CD4-positive, alpha-beta T cell treated with Interleukin-21 for 1 hour (primary cell): ENCODE data around the gene GGN.
"Not testable (repeated sequence)": the region's sequence is repeated elsewhere in the genome, so short reads cannot be mapped to it uniquely, and the experiment has no call there.

Source experiments
- DNase-seq: peaks from one replicate; pipeline ENCODE4 v3.0.0-alpha.2; 2020

The GGN gene, protein sequence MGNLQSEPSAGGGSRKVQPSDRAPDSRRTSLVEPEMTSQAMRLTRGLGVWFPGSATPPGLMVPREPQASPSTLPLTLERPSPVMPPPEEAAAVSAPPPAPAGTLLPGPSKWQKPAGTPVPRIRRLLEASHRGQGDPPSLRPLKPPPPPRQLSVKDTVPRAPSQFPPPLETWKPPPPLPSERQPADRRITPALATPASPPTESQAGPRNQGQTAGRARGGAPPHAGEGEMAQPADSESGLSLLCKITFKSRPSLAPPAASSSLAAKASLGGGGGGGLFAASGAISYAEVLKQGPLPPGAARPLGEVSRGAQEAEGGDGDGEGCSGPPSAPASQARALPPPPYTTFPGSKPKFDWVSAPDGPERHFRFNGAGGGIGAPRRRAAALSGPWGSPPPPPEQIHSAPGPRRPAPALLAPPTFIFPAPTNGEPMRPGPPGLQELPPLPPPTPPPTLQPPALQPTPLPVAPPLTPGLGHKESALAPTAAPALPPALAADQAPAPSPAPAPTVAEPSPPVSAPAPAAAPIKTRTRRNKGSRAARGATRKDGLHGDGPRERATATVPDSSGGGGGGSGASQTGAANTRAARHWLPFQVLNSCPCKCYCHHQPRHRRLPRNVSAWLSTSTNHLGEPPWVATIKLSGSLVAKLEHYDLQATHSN

GRCh38 chr19:38387550-38388348 is at the start of gene GGN:
GGN (minus strand) TSS chr19:38388034; CDS start chr19:38387261, 773 bp downstream.
- DNase-seq = peak; percentile 88

GRCh38 chr19:38437295-38437694 is 49.5 kb upstream of the GGN start:
- no peak for DNase-seq

- DNase-seq = no peak
Measured at GRCh38 chr19:38434549-38435051, 46.8 kb upstream of the GGN start.

GRCh38 chr19:38433268-38433733 is 45.5 kb upstream of the GGN start, which contains the start of gene RYR1:
RYR1 (plus strand) TSS chr19:38433691; CDS start chr19:38433830, 139 bp downstream.
- peak; percentile 45 for DNase-seq

DNA sequence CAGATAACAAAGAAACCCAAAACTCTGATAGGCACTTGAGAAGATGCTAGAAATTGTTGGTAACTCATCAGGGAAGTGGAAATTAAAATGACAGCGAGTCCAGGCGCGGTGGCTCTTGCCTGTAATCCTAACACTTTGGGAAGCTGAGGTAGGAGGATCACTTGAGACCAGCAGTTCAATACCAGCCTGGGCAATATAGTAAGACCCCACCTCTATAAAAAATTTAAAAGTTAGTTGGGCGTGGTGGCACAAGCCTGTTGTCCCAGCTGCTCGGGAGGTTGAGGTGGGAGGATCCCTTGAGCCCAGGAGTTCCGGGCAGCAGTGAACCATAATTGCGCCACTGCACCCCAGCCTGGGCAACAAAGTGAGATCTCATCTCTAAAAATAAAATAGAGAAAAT is 43.1 kb upstream of the GGN start:
- DNase-seq = no peak

DNA sequence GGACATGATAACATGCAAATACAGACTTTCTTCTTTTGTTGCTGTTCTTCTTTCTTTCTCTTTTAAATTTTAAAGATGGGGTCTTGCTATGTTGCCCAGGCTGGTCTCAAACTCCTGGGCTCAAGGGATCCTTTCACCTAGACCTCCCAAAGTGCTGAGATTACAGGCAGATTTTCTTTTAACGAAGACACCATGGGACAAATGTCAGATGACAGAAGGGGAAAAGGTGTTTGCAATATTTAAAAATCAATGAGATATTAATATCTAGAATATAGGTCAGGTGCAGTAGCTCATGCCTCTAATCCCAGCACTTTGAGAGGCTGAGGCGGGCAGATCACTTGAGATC is 42.0 kb upstream of the GGN start:
- DNase-seq = no peak

GRCh38 chr19:38429055-38429810 is 41.4 kb upstream of the GGN start:
- no peak for DNase-seq

- peak; percentile 42 for DNase-seq
Measured at GRCh38 chr19:38427035-38427677, 39.3 kb upstream of the GGN start.

DNA sequence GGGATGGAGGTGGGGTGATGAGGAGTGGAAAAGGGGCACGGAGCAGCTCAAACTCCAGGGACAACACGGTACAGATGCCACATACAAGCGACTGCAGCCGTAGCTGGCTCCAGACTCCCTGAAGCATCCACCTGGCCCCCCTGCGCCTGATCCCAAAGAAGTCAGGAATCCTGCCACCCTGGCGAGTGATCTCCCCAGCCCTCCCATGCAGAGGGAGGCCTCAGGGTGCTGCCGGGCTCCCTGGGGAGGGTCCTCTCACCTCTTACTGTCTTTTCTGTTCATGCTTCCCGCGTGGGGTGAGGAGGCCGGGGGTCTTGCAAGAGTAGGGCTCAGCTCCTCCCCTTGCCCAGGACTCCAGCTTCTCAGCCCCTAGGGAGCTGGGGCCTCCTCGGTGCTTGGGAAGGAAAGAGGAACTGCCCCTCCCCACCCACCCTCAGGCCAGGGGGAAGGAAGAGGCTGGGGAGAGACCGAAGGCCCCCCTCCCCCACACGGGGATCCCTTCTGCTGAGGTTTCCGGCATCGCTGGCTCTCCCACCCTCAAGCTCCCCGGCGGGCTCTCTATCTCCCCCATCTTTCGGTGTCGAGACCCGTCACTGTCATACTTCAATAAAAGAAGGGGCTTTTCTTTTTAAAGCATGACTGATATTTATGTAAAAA is 38.1 kb upstream of the GGN start, which contains the start of gene RASGRP4:
Gene RASGRP4, minus strand, starts transcription at position 410 of the 657 bp plus-strand sequence. Its CDS starts 128 bp downstream, at position 282.
- peak; percentile 41 for DNase-seq

DNA sequence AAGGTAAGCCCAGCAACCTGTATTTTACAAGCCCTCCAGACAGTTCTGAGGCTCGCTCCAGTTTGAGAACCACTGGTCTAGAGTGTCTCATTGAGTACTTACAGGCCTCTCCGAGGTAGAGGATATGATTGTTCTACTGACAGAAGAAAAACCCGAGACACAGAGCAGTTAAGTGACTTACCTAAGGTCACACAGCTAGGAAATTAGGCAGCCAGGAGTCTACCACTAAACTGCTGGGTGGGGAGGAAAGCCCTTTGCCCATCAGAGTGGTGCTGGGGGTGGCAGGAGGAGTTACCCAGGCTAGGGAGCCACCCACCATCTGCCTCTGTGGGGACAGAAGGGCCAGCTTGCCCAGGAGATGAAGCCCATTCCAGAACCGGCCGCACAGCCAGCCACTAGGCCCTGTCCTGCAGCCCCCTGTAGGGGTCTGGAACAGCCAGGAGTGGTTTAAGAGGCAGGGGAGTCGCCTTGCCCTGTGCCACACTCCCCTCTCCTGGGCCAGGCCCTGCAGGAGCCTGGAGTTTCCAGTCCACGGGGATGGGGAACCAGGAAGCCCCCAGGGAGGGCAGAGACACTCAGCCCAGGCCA is 37.5 kb upstream of the GGN start:
- DNase-seq = no peak

GRCh38 chr19:38424272-38424671 is 36.4 kb upstream of the GGN start:
- no peak for DNase-seq

GRCh38 chr19:38422438-38422837 is 34.6 kb upstream of the GGN start:
- no peak for DNase-seq

DNA sequence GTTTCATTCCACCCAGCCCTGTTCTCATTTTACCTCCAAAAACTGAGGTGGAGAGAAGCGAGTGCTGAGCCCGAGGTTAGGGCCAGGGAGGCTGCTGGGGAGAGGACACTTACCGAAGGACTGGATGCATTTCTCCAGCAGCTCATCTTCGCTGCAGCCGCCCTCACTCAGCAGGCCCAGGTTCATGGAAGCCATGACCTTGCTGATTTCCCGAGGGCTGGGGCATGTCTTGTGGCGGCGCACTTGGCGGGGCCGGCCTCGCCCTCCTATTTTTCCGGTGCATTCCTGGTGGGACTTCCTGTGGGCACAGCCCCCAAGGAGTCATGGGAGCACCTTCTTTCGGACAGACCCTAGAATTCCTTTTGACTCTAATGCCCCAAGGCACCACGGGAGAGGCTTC is 34.0 kb upstream of the GGN start:
- DNase-seq = no peak

DNA sequence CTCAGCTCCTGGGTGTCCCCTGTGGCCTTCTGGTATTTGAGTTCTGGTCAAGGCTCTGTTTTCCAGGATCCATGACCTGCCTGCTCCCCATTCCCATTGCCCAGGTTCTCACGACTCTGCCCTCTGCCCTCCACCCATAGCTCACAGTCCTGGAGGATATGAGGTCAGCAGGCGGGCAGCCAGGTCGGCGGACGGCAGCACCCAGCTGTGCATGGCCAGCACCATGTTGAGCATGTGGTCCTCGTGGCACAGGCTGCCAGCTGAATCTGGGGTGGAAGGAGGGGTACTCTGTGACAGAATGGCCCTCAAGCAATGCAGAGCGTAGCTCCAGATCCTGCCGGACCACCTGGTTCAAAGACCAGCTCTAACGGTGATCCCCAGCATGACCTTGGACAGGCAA is 33.1 kb upstream of the GGN start:
- DNase-seq = no peak

DNA sequence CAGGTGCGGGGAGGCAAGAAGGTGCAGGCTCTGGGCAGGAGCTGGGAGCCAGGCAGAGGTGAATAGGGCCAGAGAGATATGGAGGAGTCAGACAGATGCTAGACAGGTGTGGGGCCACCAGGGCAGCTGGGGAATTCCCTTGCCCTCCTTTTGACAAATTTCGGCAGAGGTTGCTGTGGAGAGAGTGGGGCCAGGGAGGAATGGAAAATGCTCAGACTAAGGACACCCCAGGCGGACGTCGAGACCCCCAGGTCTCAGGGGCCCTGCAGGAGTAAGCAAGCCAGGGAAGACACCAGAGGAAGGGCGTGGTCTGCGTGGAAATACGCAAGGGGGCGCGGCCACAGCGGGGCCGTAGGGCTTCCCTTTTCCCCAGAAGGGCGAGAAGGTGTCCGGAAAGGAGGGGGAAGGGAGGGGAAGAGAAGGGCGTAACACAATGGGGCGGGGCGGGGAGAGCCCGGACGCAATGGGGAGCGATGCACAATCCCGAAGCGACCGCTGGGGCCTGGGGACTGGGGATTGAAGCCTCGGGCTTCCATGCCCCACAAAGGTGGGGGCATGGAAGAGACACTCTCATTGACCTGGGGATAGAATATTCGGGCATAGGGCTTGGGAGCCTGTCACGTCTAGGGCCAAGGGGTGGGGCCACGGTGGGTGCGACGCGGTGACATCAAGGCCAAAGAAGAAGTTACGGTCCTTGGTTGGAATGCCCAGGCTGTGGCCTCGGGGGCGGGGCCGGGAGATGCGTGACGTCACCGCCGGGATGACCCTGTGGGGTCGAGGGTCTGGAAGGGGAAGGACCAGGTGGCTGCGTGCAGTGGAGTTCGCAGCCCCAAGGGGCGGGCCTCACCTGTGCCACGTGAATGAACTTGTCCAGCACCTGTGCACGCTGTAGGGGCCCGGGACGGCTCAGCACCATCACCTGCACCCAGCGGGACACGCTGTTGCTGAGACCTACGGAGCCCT is 30.0 kb upstream of the GGN start:
- peak; percentile 74 for DNase-seq

GRCh38 chr19:38417146-38417543 is 29.3 kb upstream of the GGN start:
- DNase-seq = no peak

- DNase-seq = no peak
Measured at GRCh38 chr19:38413416-38413815, 25.6 kb upstream of the GGN start.

GRCh38 chr19:38412961-38413360 is 25.1 kb upstream of the GGN start:
- no peak for DNase-seq

- no peak for DNase-seq
Measured at GRCh38 chr19:38412491-38412890, 24.7 kb upstream of the GGN start.

- not testable (repeated sequence) for DNase-seq
Measured at GRCh38 chr19:38411898-38412297, 24.1 kb upstream of the GGN start.
